ENCODE results near the gene LACRT.

DNA sequence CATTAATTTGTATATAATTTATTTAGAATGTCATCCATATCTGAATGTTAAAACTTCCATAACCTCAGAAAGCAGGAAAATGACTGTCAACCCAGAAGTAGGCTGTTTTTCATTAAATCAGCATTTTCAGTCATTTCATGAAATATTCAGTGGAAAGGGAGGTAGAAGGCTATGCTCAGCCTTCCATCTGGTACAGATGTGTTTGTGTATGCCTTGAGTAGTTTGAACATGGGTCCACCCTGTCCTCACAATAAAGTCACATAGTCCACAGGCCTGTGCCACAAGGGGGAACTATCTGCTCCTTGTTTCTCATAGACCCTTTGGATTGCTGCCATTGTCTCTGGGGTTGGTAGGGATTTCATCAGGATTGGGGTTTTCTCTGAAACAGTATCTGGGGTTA lies 9.1 kb downstream of the LACRT start:
- TF ChIP-seq, protein P1, sequence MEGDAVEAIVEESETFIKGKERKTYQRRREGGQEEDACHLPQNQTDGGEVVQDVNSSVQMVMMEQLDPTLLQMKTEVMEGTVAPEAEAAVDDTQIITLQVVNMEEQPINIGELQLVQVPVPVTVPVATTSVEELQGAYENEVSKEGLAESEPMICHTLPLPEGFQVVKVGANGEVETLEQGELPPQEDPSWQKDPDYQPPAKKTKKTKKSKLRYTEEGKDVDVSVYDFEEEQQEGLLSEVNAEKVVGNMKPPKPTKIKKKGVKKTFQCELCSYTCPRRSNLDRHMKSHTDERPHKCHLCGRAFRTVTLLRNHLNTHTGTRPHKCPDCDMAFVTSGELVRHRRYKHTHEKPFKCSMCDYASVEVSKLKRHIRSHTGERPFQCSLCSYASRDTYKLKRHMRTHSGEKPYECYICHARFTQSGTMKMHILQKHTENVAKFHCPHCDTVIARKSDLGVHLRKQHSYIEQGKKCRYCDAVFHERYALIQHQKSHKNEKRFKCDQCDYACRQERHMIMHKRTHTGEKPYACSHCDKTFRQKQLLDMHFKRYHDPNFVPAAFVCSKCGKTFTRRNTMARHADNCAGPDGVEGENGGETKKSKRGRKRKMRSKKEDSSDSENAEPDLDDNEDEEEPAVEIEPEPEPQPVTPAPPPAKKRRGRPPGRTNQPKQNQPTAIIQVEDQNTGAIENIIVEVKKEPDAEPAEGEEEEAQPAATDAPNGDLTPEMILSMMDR (IDR thresholded peaks at IDR 0.05), result no peak
- no peak for TF ChIP-seq POLR2A (IDR thresholded peaks at IDR 0.05)

Data from body of pancreas (tissue), 4 donors.